ENCODE results near the gene PTPRG.

The PTPRG gene

DNA sequence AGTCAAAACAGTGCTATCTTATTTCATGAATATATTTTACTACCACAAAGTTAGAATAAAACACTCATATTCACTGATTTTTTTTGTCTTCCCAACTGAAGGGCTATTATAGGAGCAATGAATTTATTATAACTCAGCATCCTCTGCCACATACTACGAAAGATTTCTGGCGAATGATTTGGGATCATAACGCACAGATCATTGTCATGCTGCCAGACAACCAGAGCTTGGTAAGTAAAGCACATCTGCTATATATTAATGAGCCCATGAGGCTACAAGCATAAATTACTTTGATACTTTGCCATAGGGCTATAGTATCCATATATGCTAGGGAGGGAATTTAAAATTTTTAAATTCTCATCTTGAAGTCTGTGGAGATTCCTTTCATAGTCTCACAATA is 716.1 kb downstream of the PTPRG start:
- TF ChIP-seq, protein P1, sequence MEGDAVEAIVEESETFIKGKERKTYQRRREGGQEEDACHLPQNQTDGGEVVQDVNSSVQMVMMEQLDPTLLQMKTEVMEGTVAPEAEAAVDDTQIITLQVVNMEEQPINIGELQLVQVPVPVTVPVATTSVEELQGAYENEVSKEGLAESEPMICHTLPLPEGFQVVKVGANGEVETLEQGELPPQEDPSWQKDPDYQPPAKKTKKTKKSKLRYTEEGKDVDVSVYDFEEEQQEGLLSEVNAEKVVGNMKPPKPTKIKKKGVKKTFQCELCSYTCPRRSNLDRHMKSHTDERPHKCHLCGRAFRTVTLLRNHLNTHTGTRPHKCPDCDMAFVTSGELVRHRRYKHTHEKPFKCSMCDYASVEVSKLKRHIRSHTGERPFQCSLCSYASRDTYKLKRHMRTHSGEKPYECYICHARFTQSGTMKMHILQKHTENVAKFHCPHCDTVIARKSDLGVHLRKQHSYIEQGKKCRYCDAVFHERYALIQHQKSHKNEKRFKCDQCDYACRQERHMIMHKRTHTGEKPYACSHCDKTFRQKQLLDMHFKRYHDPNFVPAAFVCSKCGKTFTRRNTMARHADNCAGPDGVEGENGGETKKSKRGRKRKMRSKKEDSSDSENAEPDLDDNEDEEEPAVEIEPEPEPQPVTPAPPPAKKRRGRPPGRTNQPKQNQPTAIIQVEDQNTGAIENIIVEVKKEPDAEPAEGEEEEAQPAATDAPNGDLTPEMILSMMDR (conservative IDR thresholded peaks at IDR 0.05) = no peak
- TF ChIP-seq ZFX (IDR thresholded peaks at IDR 0.05) = no peak
- H3K27ac ChIP-seq = no peak overlapping the region

DNA sequence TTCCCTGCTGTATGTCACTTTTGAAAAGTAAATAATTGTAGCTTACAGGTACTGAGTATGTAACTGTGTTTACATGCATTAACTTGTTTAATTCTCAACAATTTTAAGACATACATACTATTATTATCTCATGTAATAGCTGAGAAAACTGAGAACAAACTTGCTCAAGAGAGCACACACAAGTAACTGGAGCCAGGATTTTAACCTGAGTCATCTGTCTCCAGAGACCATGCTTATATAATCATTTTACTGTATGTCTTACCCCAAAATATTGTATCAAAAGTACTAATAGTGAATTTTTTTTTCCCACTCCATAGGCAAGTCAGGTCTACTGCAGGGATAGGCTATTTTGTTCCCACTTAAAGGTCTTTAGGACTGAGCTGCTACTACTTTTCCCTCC is 716.6 kb downstream of the PTPRG start:
- no peak overlapping the region for H3K27ac ChIP-seq

DNA sequence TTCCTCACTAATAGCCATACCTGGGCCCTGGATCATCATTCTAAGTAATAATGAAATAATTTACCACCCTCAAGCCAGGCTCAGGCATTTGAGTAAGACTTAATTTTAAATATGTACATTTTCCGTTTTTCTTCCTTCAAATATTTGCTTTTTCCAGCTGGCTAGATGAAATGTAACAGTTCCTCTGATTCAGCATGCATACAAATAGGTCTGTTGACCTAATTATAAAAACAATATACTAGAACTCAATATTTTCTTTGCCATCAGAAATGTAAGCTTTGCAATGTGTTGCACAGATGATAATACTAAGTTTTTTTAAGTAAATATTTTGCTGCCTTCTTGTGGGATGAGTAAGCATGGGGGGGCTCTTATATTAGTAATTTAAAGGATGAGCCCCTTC is 720.4 kb downstream of the PTPRG start:
- H3K27ac ChIP-seq = no peak overlapping the region
- no peak for TF ChIP-seq ZFX (IDR thresholded peaks at IDR 0.05)
- TF ChIP-seq, protein P1 (conservative IDR thresholded peaks at IDR 0.05) = no peak

More for the DNA sequence above, 716.6 kb downstream of the PTPRG start:
- no peak for TF ChIP-seq ZFX (IDR thresholded peaks at IDR 0.05)
- TF ChIP-seq, protein P1 (conservative IDR thresholded peaks at IDR 0.05) = no peak

DNA sequence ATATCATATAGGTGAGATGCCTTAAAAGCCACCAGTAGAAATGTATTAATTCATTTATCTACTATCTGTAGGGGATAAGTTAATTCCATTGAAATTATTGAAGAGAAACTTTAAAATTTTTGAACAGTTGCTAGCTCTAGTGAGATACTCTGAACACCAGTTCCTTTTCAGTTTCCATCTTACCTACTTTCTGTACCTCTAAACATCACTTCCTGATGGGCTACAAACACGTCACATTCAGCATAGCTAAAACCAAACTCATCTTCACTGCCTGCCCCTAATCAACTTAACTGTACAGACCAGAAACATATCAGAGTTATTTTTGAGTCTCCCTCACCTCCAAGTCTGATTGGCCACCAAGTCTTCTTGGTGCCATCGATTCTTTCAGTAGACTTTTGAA is 723.1 kb downstream of the PTPRG start:
- H3K27ac ChIP-seq = no peak overlapping the region
- no peak for TF ChIP-seq ZFX (IDR thresholded peaks at IDR 0.05)
- TF ChIP-seq, protein P1 (conservative IDR thresholded peaks at IDR 0.05) = no peak

DNA sequence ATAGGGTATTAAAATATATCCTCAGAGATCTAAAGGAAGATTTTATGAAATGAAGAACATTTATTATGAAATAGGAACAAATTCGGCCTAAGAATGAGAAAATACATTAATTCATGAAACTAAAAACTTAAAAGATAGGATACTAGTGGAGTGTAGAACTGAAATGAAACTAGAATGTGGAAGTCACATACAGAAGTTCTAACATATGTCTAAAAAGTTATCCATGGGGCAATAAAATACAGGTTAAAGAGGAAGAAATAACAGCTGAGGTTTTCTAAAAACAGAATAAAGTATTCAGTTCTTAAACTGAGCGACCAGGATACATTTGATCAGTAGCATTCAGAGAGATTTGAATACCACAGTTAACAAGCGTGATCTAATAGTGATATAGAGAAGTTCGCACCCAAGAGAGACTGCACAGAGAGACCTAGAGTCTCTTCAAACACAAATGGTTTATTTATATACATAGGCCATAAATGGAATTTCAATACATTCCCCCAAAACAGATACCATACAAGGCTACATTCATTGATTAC is 726.1 kb downstream of the PTPRG start:
- no peak overlapping the region for H3K27ac ChIP-seq
- no peak for TF ChIP-seq ZFX (IDR thresholded peaks at IDR 0.05)
- TF ChIP-seq, protein P1 (conservative IDR thresholded peaks at IDR 0.05) = no peak

DNA sequence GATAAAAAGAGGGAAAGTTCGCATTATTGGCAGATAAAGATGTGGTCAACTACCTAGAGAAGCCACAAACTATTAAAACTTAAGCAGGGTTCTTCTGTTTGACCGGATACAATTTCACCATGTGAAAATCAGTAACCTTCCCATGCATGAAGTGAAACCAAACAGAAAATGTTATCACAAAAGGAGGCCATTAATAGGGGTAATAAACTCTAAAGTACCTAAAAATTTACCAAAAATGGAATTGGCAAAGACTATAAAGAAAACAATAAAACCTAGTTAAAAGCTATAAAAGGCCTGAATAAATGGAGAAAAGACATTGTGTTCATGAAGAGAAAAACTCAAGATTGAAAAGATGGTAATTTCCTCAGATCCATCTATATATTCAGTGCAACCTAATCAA is 728.6 kb downstream of the PTPRG start:
- TF ChIP-seq, protein P1 (conservative IDR thresholded peaks at IDR 0.05) = no peak
- TF ChIP-seq ZFX (IDR thresholded peaks at IDR 0.05) = no peak
- no peak overlapping the region for H3K27ac ChIP-seq

DNA sequence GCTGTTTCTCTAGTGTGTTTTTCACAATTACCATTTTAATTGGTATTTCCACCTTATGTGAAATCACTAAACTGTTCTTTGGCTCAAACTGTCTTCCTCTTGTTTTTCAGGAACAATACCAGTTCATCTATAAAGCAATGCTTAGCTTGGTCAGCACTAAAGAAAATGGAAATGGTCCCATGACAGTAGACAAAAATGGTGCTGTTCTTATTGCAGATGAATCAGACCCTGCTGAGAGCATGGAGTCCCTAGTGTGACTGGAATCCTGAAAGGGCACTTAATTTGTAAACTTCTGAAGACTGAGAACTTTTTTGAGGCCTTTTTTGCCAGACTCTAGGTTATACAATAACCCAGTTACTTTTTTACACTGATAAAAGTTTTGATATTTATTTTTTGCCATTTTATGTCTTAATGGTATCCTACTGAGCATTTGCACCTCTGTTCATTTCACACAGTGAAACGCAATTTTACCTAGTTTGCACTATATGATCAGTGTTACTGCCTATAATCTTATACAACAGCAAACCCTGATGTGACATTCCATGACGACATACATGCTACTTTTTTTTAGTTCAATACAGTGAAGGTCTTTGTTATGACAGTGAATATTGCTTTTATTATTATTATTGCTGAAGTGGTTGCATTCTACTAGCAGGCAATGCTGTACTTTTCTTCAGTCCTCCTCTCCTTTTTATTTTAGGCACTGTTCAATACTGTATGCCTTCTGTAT is 731.8 kb downstream of the PTPRG start:
- no peak overlapping the region for H3K27ac ChIP-seq
- TF ChIP-seq, protein P1 (conservative IDR thresholded peaks at IDR 0.05) = no peak
- TF ChIP-seq ZFX (IDR thresholded peaks at IDR 0.05) = no peak
